ENCODE measurements around the gene DDX31. TPM values are rescaled to one million over a fixed set of nuclear protein-coding genes. Genes with fewer than 3 reads are reported as not detected.
A peak's percentile ranks its signal among the peaks of the same experiment; 100 is the strongest.

Gene DDX31
- total RNA-seq, 4 donors from 2014 or later: 16.9 to 24.1 (median 18.6) TPM

DNA sequence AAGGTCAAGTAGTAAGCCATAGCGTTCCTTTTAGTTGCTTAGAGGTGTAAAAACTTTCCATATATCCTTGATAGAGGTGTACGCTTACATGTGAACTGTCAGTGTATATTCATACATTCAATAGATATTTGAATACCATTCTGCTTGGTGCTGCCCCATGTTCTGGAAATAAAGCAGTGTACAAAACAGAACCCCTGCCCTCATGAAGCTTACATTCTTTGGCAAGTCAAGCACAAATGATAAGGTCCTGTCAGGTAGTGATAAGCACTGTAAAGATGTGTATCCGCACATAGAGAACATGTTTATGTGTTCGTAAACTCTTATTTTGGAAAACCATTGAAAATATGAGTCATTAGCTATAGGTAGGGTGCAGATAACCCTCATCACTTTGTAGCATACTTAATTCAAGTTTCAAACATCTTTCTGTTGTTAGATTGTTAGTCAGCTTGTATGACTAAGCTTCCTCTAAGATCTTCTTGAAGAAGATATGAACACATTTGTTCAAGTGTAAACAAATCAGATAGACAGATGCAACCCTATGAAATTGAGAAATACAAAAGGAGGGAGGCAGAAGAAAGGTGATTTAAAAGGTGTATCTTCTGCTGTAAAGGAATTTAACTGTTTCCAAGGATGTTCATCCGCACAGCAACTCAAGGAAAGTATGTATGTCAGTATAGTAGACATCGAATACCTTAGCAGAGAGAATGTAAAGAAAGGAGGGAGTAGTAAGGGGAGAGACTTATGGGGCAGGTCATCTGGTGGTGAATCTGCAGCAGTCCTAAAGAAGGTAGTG lies 2.0 kb upstream of the DDX31 start:
- intact Hi-C loops (cut with DNase I; ENCODE audit: low total_unique reads): no loop called here
- WGBS, 2 donors: 76 to 77% methylated on average over 6 of the region's 6 CpGs
- TF ChIP-seq POLR2A (IDR thresholded peaks at IDR 0.05): no peak
- TF ChIP-seq, protein P1, sequence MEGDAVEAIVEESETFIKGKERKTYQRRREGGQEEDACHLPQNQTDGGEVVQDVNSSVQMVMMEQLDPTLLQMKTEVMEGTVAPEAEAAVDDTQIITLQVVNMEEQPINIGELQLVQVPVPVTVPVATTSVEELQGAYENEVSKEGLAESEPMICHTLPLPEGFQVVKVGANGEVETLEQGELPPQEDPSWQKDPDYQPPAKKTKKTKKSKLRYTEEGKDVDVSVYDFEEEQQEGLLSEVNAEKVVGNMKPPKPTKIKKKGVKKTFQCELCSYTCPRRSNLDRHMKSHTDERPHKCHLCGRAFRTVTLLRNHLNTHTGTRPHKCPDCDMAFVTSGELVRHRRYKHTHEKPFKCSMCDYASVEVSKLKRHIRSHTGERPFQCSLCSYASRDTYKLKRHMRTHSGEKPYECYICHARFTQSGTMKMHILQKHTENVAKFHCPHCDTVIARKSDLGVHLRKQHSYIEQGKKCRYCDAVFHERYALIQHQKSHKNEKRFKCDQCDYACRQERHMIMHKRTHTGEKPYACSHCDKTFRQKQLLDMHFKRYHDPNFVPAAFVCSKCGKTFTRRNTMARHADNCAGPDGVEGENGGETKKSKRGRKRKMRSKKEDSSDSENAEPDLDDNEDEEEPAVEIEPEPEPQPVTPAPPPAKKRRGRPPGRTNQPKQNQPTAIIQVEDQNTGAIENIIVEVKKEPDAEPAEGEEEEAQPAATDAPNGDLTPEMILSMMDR (IDR thresholded peaks at IDR 0.05): no peak
- no peak for DNase-seq (ENCODE audit: low spot score in 2 of 2)
- H3K4me3 ChIP-seq (ENCODE audit: low read depth, poor library complexity, severe bottlenecking): no peak overlapping the region

DNA sequence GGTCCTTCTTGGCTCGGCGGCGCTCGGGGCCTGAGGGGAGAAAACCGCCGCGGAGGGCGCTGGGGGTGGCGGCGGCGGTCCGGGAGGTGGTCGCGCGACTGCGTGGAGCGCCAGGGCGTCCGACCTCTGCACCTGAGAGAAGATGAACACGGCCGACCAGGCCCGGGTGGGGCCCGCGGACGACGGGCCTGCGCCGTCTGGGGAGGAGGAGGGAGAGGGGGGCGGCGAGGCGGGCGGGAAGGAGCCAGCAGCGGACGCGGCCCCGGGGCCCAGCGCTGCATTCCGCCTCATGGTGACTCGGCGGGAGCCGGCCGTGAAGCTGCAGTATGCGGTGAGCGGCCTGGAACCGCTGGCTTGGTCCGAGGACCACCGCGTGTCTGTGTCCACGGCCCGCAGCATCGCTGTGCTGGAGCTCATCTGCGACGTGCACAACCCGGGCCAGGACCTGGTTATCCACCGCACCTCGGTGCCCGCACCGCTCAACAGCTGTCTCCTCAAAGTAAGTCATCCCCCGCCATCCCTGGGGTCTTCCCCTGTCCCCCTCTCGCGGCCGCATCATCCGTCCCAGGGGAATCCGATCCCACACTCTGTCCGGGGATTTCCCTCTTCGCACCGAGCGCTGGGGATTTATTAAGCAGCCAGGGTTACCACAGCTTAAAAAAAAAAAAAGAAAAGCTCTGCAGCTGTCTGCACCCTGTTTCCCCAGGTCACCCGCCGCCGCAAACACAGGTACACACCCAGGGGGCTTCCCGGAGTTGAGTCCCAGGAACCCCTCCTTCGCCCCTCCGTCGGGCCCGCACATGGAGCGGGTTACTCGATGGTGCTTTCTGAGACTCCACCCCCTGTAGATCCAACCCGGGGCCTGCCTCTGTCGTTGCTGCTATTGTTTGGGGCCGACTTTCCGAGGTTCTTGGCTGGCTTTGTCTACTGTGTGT lies 941 bp upstream of the DDX31 start, which contains the start of gene GTF3C4:
Gene GTF3C4 (plus strand): TSS at position 8 of the 935 bp plus-strand sequence. CDS start 135 bp downstream, at position 143.
- WGBS, 2 donors: 0 to 1% methylated on average over 35 to 53 of the region's 82 CpGs
- TF ChIP-seq POLR2A (IDR thresholded peaks at IDR 0.05): no peak
- TF ChIP-seq, protein P1 (IDR thresholded peaks at IDR 0.05): no peak
- intact Hi-C loops (cut with DNase I; ENCODE audit: low total_unique reads): no loop called here
- H3K4me3 ChIP-seq (ENCODE audit: low read depth, poor library complexity, severe bottlenecking): peak within 1 kb of the TSS; percentile 86
- DNase-seq (ENCODE audit: low spot score in 2 of 2): peak; percentile 20 to 87

- intact Hi-C loops (cut with DNase I; ENCODE audit: low total_unique reads): no loop called here
- TF ChIP-seq, protein P1 (IDR thresholded peaks at IDR 0.05): no peak
- no peak for TF ChIP-seq POLR2A (IDR thresholded peaks at IDR 0.05)
- no peak for DNase-seq (ENCODE audit: low spot score in 2 of 2)
- H3K4me3 ChIP-seq (ENCODE audit: low read depth, poor library complexity, severe bottlenecking): peak overlapping the region; percentile 86
- WGBS, 2 donors: 0 to 1% methylated on average over 13 of the region's 13 CpGs
Observed at GRCh38 chr9:132669319-132669697, 475 bp downstream of the DDX31 start.

DNA sequence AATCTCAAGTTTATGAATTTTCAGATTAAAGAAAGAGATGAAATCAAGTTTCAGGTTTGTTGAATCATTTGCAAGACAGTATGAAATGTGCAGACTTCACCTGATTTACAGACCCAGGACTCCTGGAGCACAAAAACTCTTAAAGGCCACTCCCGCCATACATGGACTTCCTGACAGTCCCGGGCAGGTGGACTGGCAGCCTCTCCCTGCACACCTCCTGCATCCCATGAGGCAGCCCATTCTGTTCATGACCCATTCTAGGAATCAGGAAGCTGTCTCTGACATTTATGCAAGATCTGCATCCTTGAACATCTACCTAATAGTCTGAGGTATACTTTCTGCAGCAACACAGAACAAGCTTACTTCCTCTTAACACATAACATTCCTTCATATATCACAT lies 5.9 kb downstream of the DDX31 start:
- 93% methylated on average over 2 of the region's 2 CpGs for WGBS, 2 donors
- intact Hi-C loops (cut with DNase I; ENCODE audit: low total_unique reads): no loop called here
- no peak overlapping the region for H3K4me3 ChIP-seq (ENCODE audit: low read depth, poor library complexity, severe bottlenecking)
- TF ChIP-seq, protein P1 (IDR thresholded peaks at IDR 0.05): no peak
- TF ChIP-seq POLR2A (IDR thresholded peaks at IDR 0.05): no peak
- DNase-seq (ENCODE audit: low spot score in 2 of 2): no peak

DNA sequence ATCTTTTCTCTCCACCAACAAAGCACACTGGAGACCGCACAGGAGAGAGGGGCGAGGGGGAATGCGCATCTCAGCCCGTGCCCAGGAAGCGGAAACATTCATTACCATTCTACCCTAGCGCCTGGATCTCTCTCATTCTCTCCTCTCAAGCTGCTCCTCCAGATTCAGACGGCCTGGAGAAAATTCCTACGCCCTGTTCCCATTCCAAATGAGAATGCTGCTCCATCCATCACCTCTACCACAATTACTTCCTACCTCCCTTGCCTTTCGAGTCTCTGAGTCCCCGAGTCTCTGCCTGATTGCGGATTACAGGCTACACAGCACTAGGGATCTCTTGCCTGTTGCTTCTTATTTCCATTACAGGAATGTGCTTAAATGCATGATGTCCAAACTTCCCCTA lies 6.7 kb downstream of the DDX31 start:
- no peak for DNase-seq (ENCODE audit: low spot score in 2 of 2)
- H3K4me3 ChIP-seq (ENCODE audit: low read depth, poor library complexity, severe bottlenecking): no peak overlapping the region
- intact Hi-C loops (cut with DNase I; ENCODE audit: low total_unique reads): no loop called here
- no peak for TF ChIP-seq POLR2A (IDR thresholded peaks at IDR 0.05)
- TF ChIP-seq, protein P1 (IDR thresholded peaks at IDR 0.05): no peak
- 80 to 82% methylated on average over 10 of the region's 11 CpGs for WGBS, 2 donors

All from lower leg skin (tissue), 4 donors.